Measurements from ENCODE around the gene TMEM184A. TPM values are rescaled to one million over a fixed set of nuclear protein-coding genes. Genes with fewer than 3 reads are reported as not detected.

TMEM184A gene
- total RNA-seq, 1 experiment from 2014 or later: 21.4 TPM

- Histone ChIP-seq H3K79me2 (ENCODE audit: low read depth) (no peaks in the 10 kb centered on the region), H3K4me2 (no peak overlapping the region), H3K4me3 (no peak overlapping the region), H3K27ac (no peak overlapping the region), H3K9me3 (ENCODE audit: insufficient read depth, low read depth) (no peaks in the 10 kb centered on the region), H3K4me1 (replicated peaks; ENCODE audit: insufficient read depth) (no peaks in the 10 kb centered on the region), H4K20me1 (ENCODE audit: insufficient read depth) (0 out of 2 replicates have a peak, but pooled peaks cover 3% of the 10 kb centered on the region), H3F3A (ENCODE audit: insufficient read depth, low read depth) (no peaks in the 10 kb centered on the region), H3K27me3 (ENCODE audit: insufficient read depth, low read depth) (peaks cover 98% of the 10 kb centered on the region), H3K36me3 (ENCODE audit: low read depth) (no peaks in the 10 kb centered on the region), H3K9me2 (ENCODE audit: insufficient read depth) (no peaks in the 10 kb centered on the region), H2AFZ (no peak overlapping the region)
- intact Hi-C loops (cut with micrococcal nuclease; ENCODE audit: unreplicated experiment): no loop called here
- TF ChIP-seq CTCF (conservative IDR thresholded peaks at IDR 0.05): no peak
- ChIA-PET POLR2A (ENCODE audit: unreplicated experiment) (interaction anchor here (0.6 kb wide), 1 partner anchor 1021 kb away, joined by 6 read pairs; no protein-coding TSS in a partner anchor), CTCF (no interaction called here)
- DNase-seq: no peak
- BruUV-seq (replicated peaks): no TSS peak
These were observed 39.0 kb upstream of the TMEM184A start for GRCh38 chr7:1595027-1595426.

GRCh38 chr7:1593904-1594421 lies 38.0 kb upstream of the TMEM184A start:
- ChIA-PET CTCF (no interaction called here), POLR2A (ENCODE audit: unreplicated experiment) (no interaction called here)
- Histone ChIP-seq H3K9me3 (ENCODE audit: insufficient read depth, low read depth) (no peaks in the 10 kb centered on the region), H4K20me1 (ENCODE audit: insufficient read depth) (0 out of 2 replicates have a peak, but pooled peaks cover 3% of the 10 kb centered on the region), H3K27me3 (ENCODE audit: insufficient read depth, low read depth) (peaks cover 97% of the 10 kb centered on the region), H3K9me2 (ENCODE audit: insufficient read depth) (no peaks in the 10 kb centered on the region), H2AFZ (no peak overlapping the region), H3K4me3 (no peak overlapping the region), H3K4me2 (no peak overlapping the region), H3K79me2 (ENCODE audit: low read depth) (no peaks in the 10 kb centered on the region), H3K36me3 (ENCODE audit: low read depth) (no peaks in the 10 kb centered on the region), H3K27ac (no peak overlapping the region), H3F3A (ENCODE audit: insufficient read depth, low read depth) (no peaks in the 10 kb centered on the region), H3K4me1 (replicated peaks; ENCODE audit: insufficient read depth) (no peaks in the 10 kb centered on the region)
- BruUV-seq (replicated peaks): no TSS peak
- no peak for DNase-seq
- TF ChIP-seq EZH2 (IDR thresholded peaks at IDR 0.05; ENCODE audit: low read depth): no peak
- TF ChIP-seq CTCF (conservative IDR thresholded peaks at IDR 0.05): no peak
- intact Hi-C loops (cut with micrococcal nuclease; ENCODE audit: unreplicated experiment): no loop called here

GRCh38 chr7:1593091-1593866 lies 37.3 kb upstream of the TMEM184A start:
- H3K79me2 ChIP-seq (ENCODE audit: low read depth): no peaks in the 10 kb centered on the region
- H3F3A ChIP-seq (ENCODE audit: insufficient read depth, low read depth): no peaks in the 10 kb centered on the region
- H3K9me3 ChIP-seq (ENCODE audit: insufficient read depth, low read depth): no peaks in the 10 kb centered on the region
- no peak overlapping the region for H3K27ac ChIP-seq
- H4K20me1 ChIP-seq (ENCODE audit: insufficient read depth): 0 out of 2 replicates have a peak, but pooled peaks cover 3% of the 10 kb centered on the region
- ChIA-PET CTCF (no interaction called here), POLR2A (ENCODE audit: unreplicated experiment) (no interaction called here)
- H2AFZ ChIP-seq: no peak overlapping the region
- peak in 1 of 2 experiments; percentile 29 for DNase-seq
- TF ChIP-seq EZH2 (IDR thresholded peaks at IDR 0.05; ENCODE audit: low read depth): no peak
- peak; percentile 57 for TF ChIP-seq CTCF (conservative IDR thresholded peaks at IDR 0.05)
- no TSS peak for BruUV-seq (replicated peaks)
- no peaks in the 10 kb centered on the region for H3K4me1 ChIP-seq (replicated peaks; ENCODE audit: insufficient read depth)
- no peak overlapping the region for H3K4me3 ChIP-seq
- no peaks in the 10 kb centered on the region for H3K9me2 ChIP-seq (ENCODE audit: insufficient read depth)
- peaks cover 97% of the 10 kb centered on the region for H3K27me3 ChIP-seq (ENCODE audit: insufficient read depth, low read depth)
- intact Hi-C loops (cut with micrococcal nuclease; ENCODE audit: unreplicated experiment): no loop called here
- H3K36me3 ChIP-seq (ENCODE audit: low read depth): no peaks in the 10 kb centered on the region
- no peak overlapping the region for H3K4me2 ChIP-seq

Data from PC-9 (cell line).